ENCODE results near the gene HAUS1.

DNA sequence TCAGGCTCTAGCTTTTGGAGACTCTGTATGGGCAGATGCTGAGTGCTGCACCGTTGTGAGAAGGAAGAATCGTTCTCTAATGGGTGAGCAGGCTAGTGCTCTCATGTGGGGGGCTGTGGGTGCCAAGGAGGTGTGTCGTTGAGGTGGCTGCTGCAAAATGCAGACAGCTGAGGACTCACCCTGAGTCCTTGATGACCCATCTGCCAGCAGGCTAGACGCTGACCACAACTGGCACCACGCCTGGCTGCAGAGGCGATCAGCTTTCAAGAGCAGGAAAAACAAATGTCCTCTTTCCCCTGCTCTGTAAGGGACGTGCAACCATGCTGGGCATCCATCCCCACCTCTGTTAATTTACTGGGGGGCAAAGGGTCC, 48.2 kb downstream of the HAUS1 start:
- TF ChIP-seq POLR2A (IDR thresholded peaks at IDR 0.05; ENCODE audit: low read depth, low read length) (no peak), RAD21 (IDR thresholded peaks at IDR 0.05; ENCODE audit: low read length) (no peak), CEBPB (IDR thresholded peaks at IDR 0.05; ENCODE audit: low read depth, low read length) (no peak), BHLHE40 (IDR thresholded peaks at IDR 0.05; ENCODE audit: low read depth, low read length) (no peak), RFX5 (IDR thresholded peaks at IDR 0.05; ENCODE audit: low read depth, low read length) (no peak), MXI1 (IDR thresholded peaks at IDR 0.05; ENCODE audit: borderline replicate concordance, low read depth, low read length) (no peak), RCOR1 (IDR thresholded peaks at IDR 0.05; ENCODE audit: insufficient replicate concordance, low read length) (no peak), MAFK (IDR thresholded peaks at IDR 0.05; ENCODE audit: low read depth, low read length) (no peak)
- TF ChIP-seq, protein P1, sequence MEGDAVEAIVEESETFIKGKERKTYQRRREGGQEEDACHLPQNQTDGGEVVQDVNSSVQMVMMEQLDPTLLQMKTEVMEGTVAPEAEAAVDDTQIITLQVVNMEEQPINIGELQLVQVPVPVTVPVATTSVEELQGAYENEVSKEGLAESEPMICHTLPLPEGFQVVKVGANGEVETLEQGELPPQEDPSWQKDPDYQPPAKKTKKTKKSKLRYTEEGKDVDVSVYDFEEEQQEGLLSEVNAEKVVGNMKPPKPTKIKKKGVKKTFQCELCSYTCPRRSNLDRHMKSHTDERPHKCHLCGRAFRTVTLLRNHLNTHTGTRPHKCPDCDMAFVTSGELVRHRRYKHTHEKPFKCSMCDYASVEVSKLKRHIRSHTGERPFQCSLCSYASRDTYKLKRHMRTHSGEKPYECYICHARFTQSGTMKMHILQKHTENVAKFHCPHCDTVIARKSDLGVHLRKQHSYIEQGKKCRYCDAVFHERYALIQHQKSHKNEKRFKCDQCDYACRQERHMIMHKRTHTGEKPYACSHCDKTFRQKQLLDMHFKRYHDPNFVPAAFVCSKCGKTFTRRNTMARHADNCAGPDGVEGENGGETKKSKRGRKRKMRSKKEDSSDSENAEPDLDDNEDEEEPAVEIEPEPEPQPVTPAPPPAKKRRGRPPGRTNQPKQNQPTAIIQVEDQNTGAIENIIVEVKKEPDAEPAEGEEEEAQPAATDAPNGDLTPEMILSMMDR (conservative IDR thresholded peaks at IDR 0.05; ENCODE audit: low read depth, low read length): no peak
- TF ChIP-seq, protein P2, sequence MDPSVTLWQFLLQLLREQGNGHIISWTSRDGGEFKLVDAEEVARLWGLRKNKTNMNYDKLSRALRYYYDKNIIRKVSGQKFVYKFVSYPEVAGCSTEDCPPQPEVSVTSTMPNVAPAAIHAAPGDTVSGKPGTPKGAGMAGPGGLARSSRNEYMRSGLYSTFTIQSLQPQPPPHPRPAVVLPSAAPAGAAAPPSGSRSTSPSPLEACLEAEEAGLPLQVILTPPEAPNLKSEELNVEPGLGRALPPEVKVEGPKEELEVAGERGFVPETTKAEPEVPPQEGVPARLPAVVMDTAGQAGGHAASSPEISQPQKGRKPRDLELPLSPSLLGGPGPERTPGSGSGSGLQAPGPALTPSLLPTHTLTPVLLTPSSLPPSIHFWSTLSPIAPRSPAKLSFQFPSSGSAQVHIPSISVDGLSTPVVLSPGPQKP (IDR thresholded peaks at IDR 0.05; ENCODE audit: borderline replicate concordance, low read depth, low read length): no peak
- TF ChIP-seq, protein P3, sequence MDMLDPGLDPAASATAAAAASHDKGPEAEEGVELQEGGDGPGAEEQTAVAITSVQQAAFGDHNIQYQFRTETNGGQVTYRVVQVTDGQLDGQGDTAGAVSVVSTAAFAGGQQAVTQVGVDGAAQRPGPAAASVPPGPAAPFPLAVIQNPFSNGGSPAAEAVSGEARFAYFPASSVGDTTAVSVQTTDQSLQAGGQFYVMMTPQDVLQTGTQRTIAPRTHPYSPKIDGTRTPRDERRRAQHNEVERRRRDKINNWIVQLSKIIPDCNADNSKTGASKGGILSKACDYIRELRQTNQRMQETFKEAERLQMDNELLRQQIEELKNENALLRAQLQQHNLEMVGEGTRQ (IDR thresholded peaks at IDR 0.05; ENCODE audit: low read depth, low read length): no peak

Measured in IMR-90 (cell line).